Gastroesophageal sphincter (tissue), 3 donors: ENCODE data around the gene ZNG1F.
"Not testable (repeated sequence)": the region's sequence is repeated elsewhere in the genome, so short reads cannot be mapped to it uniquely, and the experiment has no call there.

ENCODE experiments used
- CTCF ChIP-seq, 4 experiments: fragments of 200-600 bp in 2 of 4; fragments of 450-650 bp in 2 of 4; sonication (generic) in 1 of 4; IDR thresholded peaks; one replicate each; pipeline ENCODE4 v1.5.1; 2017 to 2019; ENCODE audit warnings: antibody characterized with exemption in 4 of 4, mild to moderate bottlenecking in 2 of 4, moderate library complexity in 2 of 4
- POLR2A ChIP-seq, 2 donors: fragments of 450-650 bp; IDR thresholded peaks; one replicate each; pipeline ENCODE4 v1.6.1; 2017; ENCODE audit warnings: antibody characterized with exemption in 2 of 2, mild to moderate bottlenecking in 2 of 2, moderate library complexity in 1 of 2

- TF ChIP-seq CTCF, POLR2A (IDR thresholded peaks at IDR 0.05): not testable (repeated sequence)
These were observed 80.3 kb downstream of the ZNG1F start for GRCh38 chr9:41108816-41109215.
